HG03159 (cell line): ENCODE results near the gene PPP2R2C.

Source experiments
- ATAC-seq: cut with Tn5 transposase; IDR thresholded peaks from one replicate; pipeline ENCODE4 v1.9.1; 2021; ENCODE audit warnings: mild to moderate bottlenecking, moderate library complexity; ENCODE audit not compliant: unreplicated experiment

The PPP2R2C gene

DNA sequence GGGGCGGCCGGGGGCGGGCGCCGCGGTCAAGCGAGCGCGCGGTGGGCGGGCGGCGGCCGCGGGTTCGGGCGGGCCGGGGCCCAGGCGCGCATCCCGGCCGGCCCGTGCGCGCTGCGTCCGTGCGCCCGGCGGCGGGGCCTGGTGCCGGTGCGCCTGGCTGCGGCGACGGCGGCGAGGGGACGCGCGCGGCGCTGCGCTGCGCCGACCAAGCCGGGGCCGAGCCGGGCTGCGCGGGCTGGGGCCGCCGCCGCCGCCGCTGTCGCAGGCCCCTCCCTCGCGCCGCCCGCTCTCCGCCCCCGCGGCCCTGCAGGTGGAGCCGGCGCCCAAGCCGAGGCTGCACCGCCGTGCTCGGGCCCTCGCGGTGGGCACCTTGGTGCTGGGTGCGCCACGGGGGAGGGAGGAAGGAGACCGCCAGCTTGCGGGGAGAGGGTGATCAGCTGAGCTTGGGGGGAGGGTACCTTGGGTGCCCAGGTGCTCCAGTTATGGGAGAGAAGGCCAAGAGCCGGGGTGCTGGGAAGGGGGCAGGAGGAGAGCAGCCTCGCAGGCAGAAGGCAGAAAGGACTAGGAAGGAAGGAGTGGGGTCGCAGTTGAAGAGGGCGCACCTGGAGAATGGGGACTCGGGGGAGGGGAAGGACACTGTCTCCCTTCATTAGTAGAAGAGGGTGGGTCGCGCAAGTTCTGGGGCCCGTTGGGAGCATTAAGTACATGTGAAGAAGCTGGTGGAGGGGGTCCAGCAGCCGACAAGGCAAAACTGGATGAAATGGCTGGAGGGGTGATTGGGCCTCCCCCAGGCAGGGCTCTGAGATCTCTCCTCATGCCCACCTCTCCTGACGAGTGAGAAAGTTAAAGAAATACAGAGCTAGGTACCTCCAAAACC lies at the start of gene PPP2R2C:
PPP2R2C (minus strand) TSS at position 228 of the 877 bp plus-strand sequence. CDS start 385 bp downstream, outside the sequence.
- no peak for ATAC-seq

DNA sequence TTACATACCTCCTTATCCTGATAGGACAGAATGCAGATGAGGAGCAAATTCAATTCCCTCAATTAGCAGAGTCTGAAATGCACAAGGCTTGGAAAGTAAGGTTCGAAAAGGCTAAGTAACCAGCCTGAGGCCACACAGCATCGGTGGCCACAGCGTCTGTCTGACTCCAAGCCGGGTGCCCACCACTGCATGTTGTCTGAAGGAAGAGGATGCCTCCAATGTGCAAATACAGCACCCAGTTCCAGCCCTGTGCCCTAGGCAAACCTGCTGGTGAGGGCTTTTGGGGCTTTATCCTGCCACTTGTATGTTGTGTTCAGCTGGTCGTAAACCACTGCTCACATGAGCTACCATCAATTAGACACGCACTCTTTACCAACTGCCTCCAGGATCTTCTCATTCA lies 48.6 kb upstream of the PPP2R2C start:
- no peak for ATAC-seq

DNA sequence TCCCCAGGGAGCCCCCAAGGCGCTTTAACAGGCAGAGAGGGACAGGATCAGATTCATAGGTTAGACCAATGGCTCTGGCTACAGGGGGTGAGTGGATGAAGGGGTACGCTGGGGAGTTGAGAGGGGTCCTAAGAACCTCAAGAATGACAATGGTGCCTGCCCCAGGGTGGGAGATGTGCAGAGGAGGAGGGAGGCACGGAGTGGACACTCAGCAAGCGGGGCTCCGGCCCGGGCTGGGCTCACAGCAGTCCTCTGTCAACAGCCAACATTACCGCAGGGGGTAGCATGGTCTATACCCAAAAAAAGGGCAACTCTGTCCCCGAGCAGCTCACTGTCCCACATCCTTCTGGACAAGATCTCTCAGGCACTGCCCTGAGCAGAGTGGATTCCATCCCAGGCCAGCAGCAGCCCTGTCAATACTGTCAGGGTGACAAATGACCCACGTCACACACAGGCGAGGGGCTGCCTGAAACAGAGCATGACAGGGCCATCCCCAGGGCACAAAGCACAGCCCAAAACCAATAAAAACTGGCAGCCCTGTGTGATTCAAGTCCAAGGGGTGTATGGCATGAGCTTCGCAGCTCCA lies 47.7 kb upstream of the PPP2R2C start:
- ATAC-seq = no peak

DNA sequence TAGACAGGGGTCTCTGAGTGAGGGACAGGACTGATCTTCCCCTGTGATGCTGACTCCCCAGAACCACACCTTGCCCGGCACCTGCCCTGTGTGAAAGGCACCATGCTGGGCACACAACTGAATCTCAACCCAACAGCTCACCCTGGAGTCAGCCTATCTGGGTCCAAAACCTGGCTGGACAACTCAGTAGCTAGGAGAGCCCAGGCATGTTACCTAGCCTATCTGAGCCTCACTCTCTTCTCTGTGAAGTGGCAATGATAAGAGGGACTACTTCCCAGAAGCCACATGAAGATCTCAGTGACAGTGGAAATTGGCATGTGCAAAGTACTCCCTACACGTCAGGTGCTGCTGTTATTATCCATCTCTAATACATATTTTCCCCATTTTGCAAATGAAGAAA lies 44.8 kb upstream of the PPP2R2C start:
- ATAC-seq = no peak

DNA sequence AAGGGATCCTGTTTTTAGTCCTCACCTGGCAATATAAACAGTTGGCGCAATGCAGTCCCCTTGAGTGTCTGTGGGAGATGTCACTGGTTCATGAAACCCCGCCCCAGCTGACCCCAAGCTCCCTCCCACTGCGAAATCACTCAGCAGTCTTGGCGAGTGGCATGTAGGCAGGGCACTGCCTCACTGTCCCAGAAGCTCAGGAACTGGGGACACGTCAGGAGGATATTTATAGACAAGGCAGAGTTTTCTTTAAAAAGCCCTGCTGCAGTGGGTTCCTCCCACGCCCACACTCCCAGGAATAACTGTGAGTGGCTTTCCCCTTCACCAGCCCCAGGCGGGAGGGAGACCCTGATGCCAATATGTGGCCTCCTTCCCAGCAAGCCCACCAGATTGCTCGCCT lies 44.3 kb upstream of the PPP2R2C start:
- no peak for ATAC-seq

DNA sequence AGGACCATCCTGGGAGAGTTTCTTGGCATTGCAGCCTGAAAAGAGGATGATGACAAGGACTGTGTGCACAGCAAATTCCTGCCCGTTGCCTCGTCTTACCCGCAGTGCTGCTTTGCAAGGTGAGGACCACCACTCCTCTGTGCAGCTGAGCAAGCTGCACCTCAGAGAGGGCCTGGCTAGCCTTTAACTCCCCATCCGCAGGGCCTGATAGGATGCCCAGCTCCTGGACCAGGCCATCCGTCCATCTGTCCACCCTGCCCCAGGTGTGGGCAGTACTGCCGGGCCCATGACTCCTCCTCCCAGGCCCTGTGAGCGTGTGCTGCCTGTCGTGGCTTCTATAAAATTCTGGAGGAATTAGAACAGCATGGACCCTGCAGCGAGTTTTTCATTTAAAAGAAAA lies 43.9 kb upstream of the PPP2R2C start:
- no peak for ATAC-seq

DNA sequence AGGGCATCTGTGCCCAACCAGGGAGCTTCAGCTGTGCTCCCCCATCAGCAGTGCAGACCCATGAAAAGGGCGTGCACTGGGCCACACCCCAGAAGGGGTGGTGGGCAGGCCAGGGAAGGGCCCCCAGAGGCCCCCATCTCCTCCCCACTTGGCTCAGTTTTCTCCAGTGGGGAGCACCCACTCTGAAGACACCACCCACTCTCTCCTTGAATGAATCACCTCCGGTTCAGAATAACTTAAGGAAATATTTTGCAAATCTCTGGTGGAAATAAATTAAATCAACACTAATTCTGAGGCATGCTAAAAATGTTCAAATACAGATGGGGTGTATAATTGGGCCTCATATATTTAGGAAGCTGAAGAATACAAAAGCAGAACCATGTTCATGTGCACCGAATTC lies 41.3 kb upstream of the PPP2R2C start:
- no peak for ATAC-seq

DNA sequence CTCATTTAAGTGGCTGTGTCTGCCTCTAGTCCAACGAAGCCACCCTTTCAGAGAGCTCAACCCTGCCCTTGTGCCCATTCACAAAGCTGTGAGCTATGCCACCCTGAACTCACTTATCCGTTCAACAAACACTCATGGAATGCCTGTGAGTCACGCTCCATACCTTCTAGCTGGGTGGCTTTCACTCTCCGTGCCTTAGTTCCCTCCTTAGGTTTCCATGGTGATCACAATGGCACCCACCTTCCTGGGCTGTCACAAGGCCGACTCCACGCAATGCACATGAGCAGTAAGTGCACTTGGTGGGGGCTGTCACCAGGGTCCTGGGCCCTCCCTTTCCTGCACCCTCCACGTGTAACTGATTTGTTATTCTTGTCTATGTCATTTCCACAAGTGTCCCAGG lies 37.2 kb upstream of the PPP2R2C start:
- ATAC-seq = no peak

DNA sequence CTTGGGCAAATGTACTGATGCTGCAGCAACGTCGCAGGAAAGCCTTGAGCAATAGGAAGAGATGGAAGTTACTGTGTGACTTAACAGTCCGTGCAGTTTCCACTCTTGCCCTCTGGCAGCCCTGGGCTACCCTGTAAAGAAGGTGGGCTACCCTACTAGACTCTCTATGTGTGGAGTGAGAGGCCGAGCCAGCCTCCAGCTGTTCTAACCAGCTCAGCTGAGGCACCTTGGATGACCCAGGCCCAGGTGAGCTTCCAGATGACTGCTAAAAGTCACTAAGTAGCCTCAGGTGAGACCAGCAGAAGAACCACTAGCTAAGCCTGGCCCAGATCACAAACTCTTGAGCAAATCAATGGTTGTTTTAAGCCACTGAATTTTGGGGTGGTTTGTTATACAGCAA lies 34.9 kb upstream of the PPP2R2C start:
- ATAC-seq = no peak

DNA sequence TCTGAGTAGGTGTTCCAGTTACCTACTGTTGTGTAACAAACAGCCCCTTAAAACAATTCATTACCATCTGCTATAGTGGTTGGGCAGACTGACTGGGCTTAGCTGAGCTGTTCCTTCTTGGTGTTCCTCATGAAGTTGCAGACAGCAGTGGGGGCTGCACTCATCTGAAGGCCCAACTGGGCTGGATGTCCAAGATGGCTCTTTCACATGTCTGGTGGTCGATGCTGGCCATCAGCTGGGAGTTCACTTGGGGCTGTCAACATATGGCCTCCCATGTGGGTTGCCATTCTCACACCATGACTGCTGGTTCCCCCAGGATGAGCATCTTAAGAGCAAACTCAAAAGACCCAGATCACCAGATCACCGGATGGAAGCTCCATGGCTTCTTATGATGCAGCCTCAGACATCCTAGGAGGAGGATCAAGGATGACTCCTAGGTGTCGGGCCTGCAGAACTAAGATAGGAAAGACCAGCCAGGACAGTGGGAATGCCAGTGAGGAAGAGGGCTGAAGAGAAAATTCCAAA lies 34.3 kb upstream of the PPP2R2C start:
- no peak for ATAC-seq

DNA sequence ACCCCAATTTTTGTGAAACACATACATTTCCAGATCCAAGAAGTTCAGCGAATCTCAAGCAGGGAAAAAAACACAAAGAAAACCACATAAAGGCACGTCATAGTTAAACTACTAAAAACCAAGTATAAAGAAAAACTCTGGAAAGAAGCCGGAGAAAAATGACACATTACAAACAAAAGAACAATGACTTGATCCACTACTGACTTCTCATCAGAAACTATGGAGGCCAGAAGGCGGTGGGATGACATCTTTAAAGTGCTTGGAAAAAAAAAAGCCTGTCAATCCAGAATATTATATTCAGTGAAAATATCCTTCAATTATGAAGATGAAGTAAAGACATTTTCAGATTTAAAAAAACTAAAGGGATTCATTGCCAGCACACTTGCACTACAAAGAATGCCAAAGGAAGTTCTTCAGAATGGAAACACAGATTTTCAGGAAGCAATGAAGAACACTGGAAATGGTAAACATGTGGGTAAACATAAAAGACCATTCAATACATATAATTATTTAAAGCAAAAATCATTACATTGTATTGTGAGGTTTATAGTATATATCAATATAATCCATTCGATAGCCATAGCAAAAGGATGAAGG lies 32.6 kb upstream of the PPP2R2C start:
- ATAC-seq = no peak

DNA sequence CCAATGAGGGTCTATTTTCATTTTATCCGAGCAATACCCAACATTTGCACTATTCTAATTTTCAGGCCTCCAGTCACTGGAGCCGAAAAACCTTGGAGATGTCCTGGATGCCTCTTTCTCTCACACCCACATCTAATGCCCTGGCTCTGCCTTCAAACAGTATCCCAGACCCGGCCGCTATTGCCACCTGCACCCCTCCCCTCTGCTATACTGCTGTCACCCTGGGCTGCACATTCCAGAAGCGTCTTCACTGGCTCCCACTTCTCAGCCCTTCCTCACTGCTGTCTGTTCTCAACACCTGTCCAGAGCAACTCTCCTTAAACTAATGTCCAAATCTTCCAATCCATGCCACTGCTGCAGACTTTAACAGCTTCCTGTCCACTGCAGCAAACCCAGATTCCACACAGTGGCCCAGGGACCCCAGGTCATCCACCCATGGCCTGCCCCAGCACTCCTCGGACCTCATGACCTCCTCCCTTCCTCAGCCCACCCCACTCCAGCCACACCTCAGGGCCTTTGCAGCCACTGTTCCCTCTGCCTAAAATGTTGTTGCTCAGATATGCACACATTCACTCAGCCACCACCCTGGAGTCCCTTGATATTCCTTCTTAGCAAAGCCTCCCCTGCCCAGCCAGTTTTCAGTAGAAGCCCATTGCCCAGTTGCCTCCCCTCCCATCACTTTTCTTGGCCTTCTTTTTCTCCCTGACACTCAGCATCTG lies 30.5 kb upstream of the PPP2R2C start:
- no peak for ATAC-seq

DNA sequence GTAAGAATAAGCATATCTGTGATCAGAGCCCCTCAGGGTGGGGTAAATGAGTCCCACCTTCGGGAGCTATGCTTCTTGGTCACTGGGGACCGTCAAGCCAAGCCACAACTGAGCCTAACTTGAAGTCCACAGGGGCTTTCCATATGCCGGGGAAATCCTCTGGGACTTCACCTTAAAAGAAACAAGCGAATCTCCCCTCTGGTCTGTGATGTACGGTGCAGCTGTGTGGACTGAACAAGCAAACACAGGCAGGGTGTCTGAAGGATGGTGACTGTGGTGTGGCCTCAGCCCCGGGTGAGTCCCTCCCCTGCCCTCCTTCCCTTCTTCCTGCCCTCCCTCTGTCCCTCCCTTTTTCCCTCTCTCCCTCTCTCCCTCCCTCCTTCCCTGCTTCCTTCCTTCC lies 29.7 kb upstream of the PPP2R2C start:
- ATAC-seq = no peak

DNA sequence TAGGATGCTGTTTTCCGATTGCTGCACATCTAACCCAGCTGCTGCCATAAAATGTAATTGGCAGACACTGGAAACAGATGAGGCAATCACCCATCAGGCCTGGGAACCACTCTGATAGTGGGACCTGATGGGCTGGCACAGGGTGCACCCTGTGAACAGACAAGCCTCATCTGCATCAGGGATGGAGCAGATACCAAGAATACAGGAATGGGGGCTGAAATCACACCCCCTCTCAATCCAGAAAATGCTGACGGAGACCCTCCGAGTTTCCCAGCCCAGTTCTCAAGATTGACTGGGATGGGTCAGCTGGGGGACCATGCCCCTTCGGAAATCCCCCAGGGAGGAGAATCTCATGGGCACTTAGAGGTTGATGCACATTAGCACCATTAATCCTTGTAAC lies 28.8 kb upstream of the PPP2R2C start:
- ATAC-seq = no peak

DNA sequence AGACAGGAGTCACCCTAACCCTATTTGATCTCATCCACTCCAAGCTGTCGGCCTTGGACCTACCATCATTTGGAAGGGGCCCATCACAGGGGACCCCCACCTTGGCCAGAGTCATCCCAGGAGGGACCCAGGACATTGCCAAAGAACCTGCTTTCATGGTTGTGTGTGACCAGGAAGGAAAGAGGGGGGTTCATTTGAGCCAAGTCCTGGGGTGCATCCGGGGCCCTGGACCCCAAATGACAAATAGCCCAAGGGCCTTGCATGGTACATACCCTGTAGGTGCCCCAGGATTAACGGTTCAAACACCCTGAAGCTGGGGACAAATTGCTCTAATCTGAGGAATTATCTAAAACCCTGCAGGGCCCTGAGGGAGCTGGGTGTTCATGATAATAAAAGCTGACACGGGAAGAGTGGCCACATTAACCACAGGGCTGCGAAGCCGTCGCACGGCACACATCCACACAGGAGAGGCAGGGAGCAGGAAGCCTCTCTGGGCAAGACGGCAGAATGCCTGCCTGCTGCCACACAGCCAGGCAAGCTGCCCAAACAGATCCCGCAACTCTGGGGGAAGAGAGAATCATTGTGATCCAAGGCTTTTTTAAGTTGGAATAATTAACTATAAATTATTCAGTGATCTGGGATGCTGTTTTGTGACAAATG lies 28.2 kb upstream of the PPP2R2C start:
- no peak for ATAC-seq

DNA sequence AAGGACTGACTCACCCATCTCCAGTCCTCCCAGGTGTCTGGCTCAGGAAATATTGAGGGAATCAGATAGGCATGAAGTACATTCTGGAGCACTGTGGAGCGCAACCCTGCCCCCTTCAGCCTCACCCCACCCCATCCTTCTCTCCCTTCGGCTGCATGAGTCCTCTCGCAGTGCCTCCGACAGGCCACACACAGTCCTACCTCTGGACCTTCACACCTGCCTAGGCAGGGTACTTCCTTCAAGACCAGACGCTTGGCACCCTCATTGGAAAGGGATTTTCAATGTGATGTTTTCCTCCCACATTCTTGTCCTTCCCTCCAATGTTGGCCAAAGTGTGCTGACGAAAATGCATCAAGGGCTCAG lies 26.8 kb upstream of the PPP2R2C start:
- no peak for ATAC-seq

DNA sequence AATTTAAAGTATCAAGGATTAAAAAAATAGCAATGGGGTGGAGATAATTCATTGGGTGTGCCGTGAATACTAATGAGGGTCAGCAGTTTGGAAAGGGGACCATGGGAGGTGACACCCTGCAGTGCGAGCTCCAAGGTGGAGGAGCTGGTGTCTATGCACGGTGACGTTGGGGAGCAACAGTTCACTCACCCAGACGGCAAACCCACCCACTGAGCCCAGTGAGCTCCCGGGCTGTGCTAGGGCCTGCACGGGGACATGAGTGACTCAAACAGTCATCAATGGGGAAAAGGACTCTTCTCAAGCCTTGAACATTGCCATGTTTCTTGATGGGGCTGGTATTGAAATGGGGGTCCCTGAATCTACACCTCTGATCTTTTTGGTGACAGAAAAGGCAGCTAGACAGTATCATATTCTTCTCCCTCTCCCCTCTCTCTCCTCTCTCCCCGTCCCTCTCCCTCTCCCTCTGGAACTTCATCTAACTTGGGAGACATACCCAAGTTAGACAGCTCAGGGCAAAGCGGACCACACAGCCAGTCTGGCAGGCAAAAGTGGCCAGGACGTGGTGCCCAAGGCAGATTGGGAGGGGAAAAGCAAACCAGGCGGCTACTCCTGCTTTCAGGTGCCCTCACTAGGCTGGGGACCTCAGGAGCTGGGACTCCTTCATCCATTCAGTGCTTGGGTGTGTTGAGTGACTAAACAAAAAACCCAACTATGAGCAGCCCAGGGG lies 26.3 kb upstream of the PPP2R2C start:
- ATAC-seq = no peak

DNA sequence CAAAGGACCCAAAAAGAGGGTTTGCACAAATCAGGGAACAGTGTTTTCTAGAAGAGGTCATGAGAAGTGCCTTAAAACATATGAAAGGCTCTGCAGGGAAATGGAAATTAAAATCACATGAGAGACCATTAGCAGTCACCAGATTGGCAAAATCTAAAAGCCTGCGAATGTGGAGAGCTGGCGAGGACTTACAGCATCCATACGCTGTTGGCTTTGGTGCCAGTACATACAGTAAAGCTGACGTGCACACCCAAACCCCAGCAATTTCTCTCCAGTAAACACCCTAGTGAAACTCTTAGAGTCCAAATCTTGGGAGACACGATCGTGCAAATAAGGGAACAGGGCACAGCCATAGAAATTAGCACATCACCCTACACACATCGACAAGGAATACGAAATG lies 25.4 kb upstream of the PPP2R2C start:
- ATAC-seq = no peak

DNA sequence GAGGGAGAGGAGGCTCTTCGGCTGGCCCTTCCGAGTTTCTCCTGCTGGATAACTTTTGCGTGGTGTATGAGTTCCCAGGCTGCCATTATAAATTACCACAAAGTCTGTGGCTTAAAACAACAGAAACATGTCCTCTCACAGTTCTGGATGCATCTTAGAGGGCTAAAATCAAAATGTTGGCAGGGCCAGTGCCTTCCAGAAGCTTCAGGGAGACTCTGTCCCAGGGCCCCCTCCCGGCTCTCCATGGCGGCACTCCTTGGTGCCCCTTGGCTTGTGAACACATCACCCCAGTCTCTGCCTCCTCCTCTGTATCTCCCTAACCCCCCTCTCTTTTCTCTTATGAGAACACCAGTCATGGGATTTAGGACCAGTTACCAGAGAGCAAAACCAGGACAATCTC lies 23.3 kb upstream of the PPP2R2C start:
- ATAC-seq = no peak

DNA sequence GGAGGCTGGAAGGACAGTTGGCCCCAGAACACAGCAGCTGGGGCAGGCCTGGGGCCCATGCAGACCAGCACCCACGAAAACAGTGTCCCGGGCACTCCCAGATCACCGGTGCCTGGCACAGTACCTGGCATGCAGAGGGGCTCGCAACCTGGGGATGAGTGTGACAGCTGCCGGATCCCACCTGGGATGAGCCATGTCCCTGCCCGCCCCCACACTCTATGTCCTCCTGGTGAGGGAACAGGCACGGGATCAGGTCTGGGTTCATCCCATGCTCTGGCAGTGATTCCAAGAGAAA lies 22.8 kb upstream of the PPP2R2C start:
- ATAC-seq = no peak
